HG03520 (cell line): ENCODE measurements around the gene POU6F2.
A peak's percentile ranks its signal among the peaks of the same experiment; 100 is the strongest.
"Not testable (repeated sequence)": the region's sequence is repeated elsewhere in the genome, so short reads cannot be mapped to it uniquely, and the experiment has no call there.

Experiments used
- ATAC-seq: cut with Tn5 transposase; IDR thresholded peaks from one replicate; pipeline ENCODE4 v1.9.1; 2021; ENCODE audit warnings: mild to moderate bottlenecking, moderate library complexity; ENCODE audit not compliant: unreplicated experiment

The POU6F2 gene

GRCh38 chr7:38977685-38978084, at the start of gene POU6F2:
POU6F2 (plus strand) TSS chr7:38977909; CDS start chr7:38977954, 45 bp downstream.
- no peak for ATAC-seq

- no peak for ATAC-seq
Observed at GRCh38 chr7:38928506-38928905, 49.2 kb upstream of the POU6F2 start.

- ATAC-seq: no peak
Observed at GRCh38 chr7:38929460-38930171, 48.1 kb upstream of the POU6F2 start.

- peak; percentile 85 for ATAC-seq
Observed at GRCh38 chr7:38932509-38933168, 45.1 kb upstream of the POU6F2 start.

- ATAC-seq: no peak
Observed at GRCh38 chr7:38934051-38934450, 43.7 kb upstream of the POU6F2 start.

- no peak for ATAC-seq
Observed at GRCh38 chr7:38934536-38934935, 43.2 kb upstream of the POU6F2 start.

GRCh38 chr7:38936641-38937040, 41.1 kb upstream of the POU6F2 start:
- no peak for ATAC-seq

- ATAC-seq: no peak
Observed at GRCh38 chr7:38938001-38938485, 39.7 kb upstream of the POU6F2 start.

GRCh38 chr7:38938589-38938988, 39.1 kb upstream of the POU6F2 start:
- no peak for ATAC-seq

- no peak for ATAC-seq
Observed at GRCh38 chr7:38940774-38941173, 36.9 kb upstream of the POU6F2 start.

GRCh38 chr7:38942431-38943051, 35.2 kb upstream of the POU6F2 start:
- ATAC-seq: no peak

GRCh38 chr7:38947541-38947940, 30.2 kb upstream of the POU6F2 start:
- ATAC-seq: not testable (repeated sequence)

- no peak for ATAC-seq
Observed at GRCh38 chr7:38950309-38950708, 27.4 kb upstream of the POU6F2 start.

GRCh38 chr7:38951213-38951612, 26.5 kb upstream of the POU6F2 start:
- ATAC-seq: no peak

- ATAC-seq: no peak
Observed at GRCh38 chr7:38953227-38953626, 24.5 kb upstream of the POU6F2 start.

GRCh38 chr7:38953971-38954370, 23.7 kb upstream of the POU6F2 start:
- no peak for ATAC-seq

- ATAC-seq: no peak
Observed at GRCh38 chr7:38955892-38956291, 21.8 kb upstream of the POU6F2 start.

- ATAC-seq: no peak
Observed at GRCh38 chr7:38962028-38962427, 15.7 kb upstream of the POU6F2 start.

- no peak for ATAC-seq
Observed at GRCh38 chr7:38964921-38965320, 12.8 kb upstream of the POU6F2 start.

- no peak for ATAC-seq
Observed at GRCh38 chr7:38973760-38974159, 3.9 kb upstream of the POU6F2 start.

- no peak for ATAC-seq
Observed at GRCh38 chr7:38975944-38976392, 1.7 kb upstream of the POU6F2 start.

- no peak for ATAC-seq
Observed at GRCh38 chr7:38978491-38978890, 782 bp downstream of the POU6F2 start.
